KMS-11 (cell line): ENCODE results near the gene ZSCAN26.

ENCODE experiments used
- H2AFZ ChIP-seq: fragments of 200-600 bp; sonication (generic); 2 replicates; pipeline ENCODE4 v1.6.1; 2016; ENCODE audit warnings: antibody characterized with exemption, mixed run types, low read depth
- H3K27ac ChIP-seq: fragments of 200-600 bp; sonication (generic); 2 replicates; pipeline ENCODE4 v1.6.1; 2016; ENCODE audit warnings: mild to moderate bottlenecking, mixed run types
- H3K27me3 ChIP-seq: fragments of 200-600 bp; sonication (generic); 2 replicates; pipeline ENCODE4 v1.6.1; 2017; ENCODE audit warnings: mild to moderate bottlenecking, low read depth, mixed run types, moderate library complexity; ENCODE audit not compliant: insufficient read depth
- H3K36me3 ChIP-seq: fragments of 200-600 bp; sonication (generic); 2 replicates; pipeline ENCODE4 v1.6.1; 2017; ENCODE audit warnings: mild to moderate bottlenecking, mixed run types; ENCODE audit not compliant: insufficient read depth
- H3K4me1 ChIP-seq: fragments of 200-600 bp; sonication (generic); 2 replicates; pipeline ENCODE4 v1.6.1; 2016; ENCODE audit warnings: mild to moderate bottlenecking, low read depth, mixed run types; ENCODE audit not compliant: poor library complexity, severe bottlenecking
- H3K4me2 ChIP-seq: fragments of 200-600 bp; sonication (generic); 2 replicates; pipeline ENCODE4 v1.7.0; 2016; ENCODE audit warnings: mild to moderate bottlenecking, mixed run types
- H3K4me3 ChIP-seq: fragments of 200-600 bp; sonication (generic); IDR thresholded peaks from 2 replicates; pipeline ENCODE4 v1.6.1; 2017; ENCODE audit warnings: low read depth, low read length, mixed read lengths; ENCODE audit not compliant: insufficient read depth
- H3K79me2 ChIP-seq: fragments of 200-600 bp; sonication (generic); 2 replicates; pipeline ENCODE4 v1.6.1; 2016; ENCODE audit warnings: low read depth, mixed run types; ENCODE audit not compliant: insufficient read depth
- H3K9ac ChIP-seq: fragments of 200-600 bp; sonication (generic); 2 replicates; pipeline ENCODE4 v1.6.1; 2016; ENCODE audit warnings: mild to moderate bottlenecking, mixed run types
- H4K20me1 ChIP-seq: fragments of 200-600 bp; sonication (generic); 2 replicates; pipeline ENCODE4 v1.6.1; 2016; ENCODE audit warnings: mild to moderate bottlenecking, mixed run types; ENCODE audit not compliant: insufficient read depth
- CTCF ChIP-seq: fragments of 200-600 bp; sonication (generic); conservative IDR thresholded peaks from 2 replicates; pipeline ENCODE4 v1.6.1; 2017; ENCODE audit warnings: low read depth, mild to moderate bottlenecking, antibody characterized with exemption, low read length, moderate library complexity, mixed read lengths

ZSCAN26 gene

GRCh38 chr6:28266962-28267694 lies at the start of gene ZSCAN26:
Gene ZSCAN26 (plus strand): TSS chr6:28267143. CDS start chr6:28271920, 4,777 bp downstream.
- H3K79me2 ChIP-seq, result no peaks in the 10 kb centered on the region
- peak within 1 kb of the TSS; percentile 41 for H3K4me3 ChIP-seq
- H3K27me3 ChIP-seq, result no peaks in the 10 kb centered on the region
- peak within 1 kb of the TSS; percentile 76 for H3K4me2 ChIP-seq
- H3K9ac ChIP-seq, result peak within 1 kb of the TSS; percentile 69
- TF ChIP-seq CTCF, result no peak
- H3K27ac ChIP-seq, result peak within 1 kb of the TSS; percentile 64
- peaks cover 17% of the 10 kb centered on the region for H3K4me1 ChIP-seq
- H4K20me1 ChIP-seq, result no peaks in the 10 kb centered on the region
- peak within 1 kb of the TSS; percentile 92 for H2AFZ ChIP-seq
- no peaks in the 10 kb centered on the region for H3K36me3 ChIP-seq

GRCh38 chr6:28217890-28218289 lies 49.1 kb upstream of the ZSCAN26 start:
- H3K27me3 ChIP-seq, result no peaks in the 10 kb centered on the region
- no peak for TF ChIP-seq CTCF
- no peak overlapping the region for H3K27ac ChIP-seq
- H3K4me1 ChIP-seq, result no peaks in the 10 kb centered on the region
- no peak overlapping the region for H3K9ac ChIP-seq
- H3K4me2 ChIP-seq, result no peak overlapping the region; the same call in 1 of the 2 replicates
- H4K20me1 ChIP-seq, result no peaks in the 10 kb centered on the region
- H3K36me3 ChIP-seq, result no peaks in the 10 kb centered on the region
- H2AFZ ChIP-seq, result peak overlapping the region; percentile 97; the same call in 1 of the 2 replicates
- H3K4me3 ChIP-seq, result no peak overlapping the region
- H3K79me2 ChIP-seq, result no peaks in the 10 kb centered on the region

GRCh38 chr6:28218312-28219248 lies 48.4 kb upstream of the ZSCAN26 start:
- TF ChIP-seq CTCF, result no peak
- Histone ChIP-seq H3K4me1 (no peaks in the 10 kb centered on the region), H3K4me3 (no peak overlapping the region), H3K79me2 (no peaks in the 10 kb centered on the region), H3K27ac (no peak overlapping the region), H4K20me1 (no peaks in the 10 kb centered on the region), H3K4me2 (peak overlapping the region; percentile 59), H3K27me3 (no peaks in the 10 kb centered on the region; the same call in 1 of the 2 replicates), H3K36me3 (no peaks in the 10 kb centered on the region), H3K9ac (peak overlapping the region; percentile 50; the same call in 1 of the 2 replicates), H2AFZ (peak overlapping the region; percentile 97)

GRCh38 chr6:28220257-28221133 lies 46.4 kb upstream of the ZSCAN26 start:
- Histone ChIP-seq H3K4me1 (peaks cover 9% of the 10 kb centered on the region), H4K20me1 (no peaks in the 10 kb centered on the region), H3K4me2 (no peak overlapping the region), H3K79me2 (no peaks in the 10 kb centered on the region), H3K27ac (no peak overlapping the region), H3K9ac (no peak overlapping the region), H3K4me3 (no peak overlapping the region), H2AFZ (no peak overlapping the region), H3K27me3 (no peaks in the 10 kb centered on the region; the same call in 1 of the 2 replicates), H3K36me3 (no peaks in the 10 kb centered on the region)
- no peak for TF ChIP-seq CTCF
